Gastrocnemius medialis (tissue), 4 donors: ENCODE data around the gene PARD3. TPM values are rescaled to one million over a fixed set of nuclear protein-coding genes. Genes with fewer than 3 reads are reported as not detected.

Experiments used
- ATAC-seq, 2 donors: fragments of 150-250 bp; one replicate each; pipeline ENCODE4 v1.9.1; 2016
- DNase-seq, 2 donors: peaks; one replicate each; pipeline ENCODE4 v3.0.0-alpha.2; 2019
- H3K27ac ChIP-seq, 4 donors: fragments of 200-600 bp; sonication (generic); 1 replicate in 1 of 4; 2 replicates in 3 of 4; pipeline ENCODE4 v1.5.1; 2016 to 2018; ENCODE audit warnings: mild to moderate bottlenecking in 2 of 4, moderate library complexity in 1 of 4
- H3K27me3 ChIP-seq, 3 donors: fragments of 200-600 bp; sonication (generic) in 2 of 3; 1 replicate in 1 of 3; 2 replicates in 2 of 3; pipeline versions ENCODE4 v1.5.1 to v1.6.0; 2016 to 2019; ENCODE audit warnings: mild to moderate bottlenecking in 1 of 3, moderate library complexity in 1 of 3
- H3K36me3 ChIP-seq, 2 donors: fragments of 200-600 bp; sonication (generic) in 1 of 2; one replicate each; pipeline ENCODE4 v1.5.1; 2017 to 2018
- H3K4me1 ChIP-seq, 2 donors: fragments of 200-600 bp; sonication (generic) in 1 of 2; one replicate each; pipeline ENCODE4 v1.5.1; 2016 to 2017; ENCODE audit warnings: mild to moderate bottlenecking in 2 of 2
- H3K4me3 ChIP-seq, 4 donors: fragments of 200-600 bp; sonication (generic) in 3 of 4; 1 replicate in 1 of 4; 2 replicates in 3 of 4; pipeline ENCODE4 v1.5.1; 2016 to 2019; ENCODE audit warnings: mild to moderate bottlenecking in 2 of 4
- H3K9me3 ChIP-seq, 3 donors: fragments of 200-600 bp; sonication (generic) in 2 of 3; 1 replicate in 1 of 3; 2 replicates in 2 of 3; pipeline ENCODE4 v1.5.1; 2016 to 2019
- POLR2A ChIP-seq, 2 donors: fragments of 450-650 bp; IDR thresholded peaks; one replicate each; pipeline ENCODE4 v1.6.1; 2017; ENCODE audit warnings: antibody characterized with exemption in 2 of 2, mild to moderate bottlenecking in 2 of 2, moderate library complexity in 2 of 2
- in situ Hi-C, 4 donors: fragments of 200-750 bp; cut with MboI; loops; one replicate each; pipeline versions ENCODE4 v1.15.0 to v1.8.0; 2017; ENCODE audit warnings: low sequenced_read_pairs in 4 of 4
- intact Hi-C: fragments of 100-400 bp; cut with DNase I; formaldehyde crosslinking; loops from one replicate; pipeline ENCODE4 v1.15.1; 2023; ENCODE audit warnings: low total_unique reads
- total RNA-seq, 4 donors: library from RNA; depleted of rRNA; stranded (reverse); fragments of >200 nt; gene quantifications; one replicate each; pipeline versions ENCODE4 v1.1.0 to v1.2.3, GENCODE V29; 2016
- TF ChIP-seq, protein P1 (sequence below), 5 experiments: fragments of 450-650 bp in 3 of 5; fragments of 200-600 bp in 2 of 5; sonication (generic) in 2 of 5; IDR thresholded peaks in 4 of 5; conservative IDR thresholded peaks in 1 of 5; 1 replicate in 4 of 5; 2 replicates in 1 of 5; pipeline ENCODE4 v1.5.1; 2016 to 2019; ENCODE audit warnings: antibody characterized with exemption in 5 of 5, mild to moderate bottlenecking in 3 of 5, moderate library complexity in 3 of 5

Gene PARD3
- total RNA-seq, 4 donors from 2014 or later: 64.6 to 75.8 (median 68.3) TPM

DNA sequence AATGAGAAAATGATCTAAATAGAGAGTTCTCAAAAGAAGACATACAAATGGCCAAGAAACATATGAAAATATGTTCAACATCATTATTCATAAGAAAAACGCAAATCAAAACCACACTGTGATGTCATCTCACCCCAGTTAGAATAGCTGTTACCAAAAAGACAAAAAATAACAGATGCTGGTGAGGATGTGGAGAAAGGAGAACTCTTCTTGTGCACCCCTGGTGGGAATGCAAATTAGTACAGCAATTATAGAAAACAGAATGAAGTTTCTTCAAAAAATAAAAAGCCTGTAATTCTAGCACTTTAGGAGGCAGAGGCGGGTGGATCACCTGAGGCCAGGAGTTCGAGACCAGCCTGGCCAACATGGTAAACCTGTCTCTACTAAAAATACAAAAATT, 199.3 kb downstream of the PARD3 start:
- ATAC-seq: no peak
- no peaks in the 10 kb centered on the region for H3K27me3 ChIP-seq
- intact Hi-C loops (no loop called here), in situ Hi-C loops (no loop called here)
- peaks cover 2 to 19% of the 10 kb centered on the region in 2 donors for H3K4me1 ChIP-seq
- no peak overlapping the region for H3K4me3 ChIP-seq
- H3K36me3 ChIP-seq: no peaks in the 10 kb centered on the region
- DNase-seq: no peak
- TF ChIP-seq, protein P1, sequence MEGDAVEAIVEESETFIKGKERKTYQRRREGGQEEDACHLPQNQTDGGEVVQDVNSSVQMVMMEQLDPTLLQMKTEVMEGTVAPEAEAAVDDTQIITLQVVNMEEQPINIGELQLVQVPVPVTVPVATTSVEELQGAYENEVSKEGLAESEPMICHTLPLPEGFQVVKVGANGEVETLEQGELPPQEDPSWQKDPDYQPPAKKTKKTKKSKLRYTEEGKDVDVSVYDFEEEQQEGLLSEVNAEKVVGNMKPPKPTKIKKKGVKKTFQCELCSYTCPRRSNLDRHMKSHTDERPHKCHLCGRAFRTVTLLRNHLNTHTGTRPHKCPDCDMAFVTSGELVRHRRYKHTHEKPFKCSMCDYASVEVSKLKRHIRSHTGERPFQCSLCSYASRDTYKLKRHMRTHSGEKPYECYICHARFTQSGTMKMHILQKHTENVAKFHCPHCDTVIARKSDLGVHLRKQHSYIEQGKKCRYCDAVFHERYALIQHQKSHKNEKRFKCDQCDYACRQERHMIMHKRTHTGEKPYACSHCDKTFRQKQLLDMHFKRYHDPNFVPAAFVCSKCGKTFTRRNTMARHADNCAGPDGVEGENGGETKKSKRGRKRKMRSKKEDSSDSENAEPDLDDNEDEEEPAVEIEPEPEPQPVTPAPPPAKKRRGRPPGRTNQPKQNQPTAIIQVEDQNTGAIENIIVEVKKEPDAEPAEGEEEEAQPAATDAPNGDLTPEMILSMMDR (IDR thresholded peaks at IDR 0.05 in 4 of 5, conservative IDR thresholded peaks at IDR 0.05 in 1 of 5): no peak
- TF ChIP-seq POLR2A (IDR thresholded peaks at IDR 0.05): no peak
- no peaks in the 10 kb centered on the region for H3K9me3 ChIP-seq
- no peak overlapping the region for H3K27ac ChIP-seq

GRCh38 chr10:34613491-34613890, 201.6 kb downstream of the PARD3 start:
- DNase-seq: no peak
- intact Hi-C loops (no loop called here), in situ Hi-C loops (no loop called here)
- TF ChIP-seq, protein P1 (IDR thresholded peaks at IDR 0.05 in 4 of 5, conservative IDR thresholded peaks at IDR 0.05 in 1 of 5): no peak
- TF ChIP-seq POLR2A (IDR thresholded peaks at IDR 0.05): no peak
- Histone ChIP-seq H3K4me3 (no peak overlapping the region), H3K27ac (no peak overlapping the region), H3K27me3 (no peaks in the 10 kb centered on the region), H3K9me3 (no peaks in the 10 kb centered on the region), H3K4me1 (peaks cover 0 to 15% of the 10 kb centered on the region in 2 donors), H3K36me3 (no peaks in the 10 kb centered on the region)
- no peak for ATAC-seq

DNA sequence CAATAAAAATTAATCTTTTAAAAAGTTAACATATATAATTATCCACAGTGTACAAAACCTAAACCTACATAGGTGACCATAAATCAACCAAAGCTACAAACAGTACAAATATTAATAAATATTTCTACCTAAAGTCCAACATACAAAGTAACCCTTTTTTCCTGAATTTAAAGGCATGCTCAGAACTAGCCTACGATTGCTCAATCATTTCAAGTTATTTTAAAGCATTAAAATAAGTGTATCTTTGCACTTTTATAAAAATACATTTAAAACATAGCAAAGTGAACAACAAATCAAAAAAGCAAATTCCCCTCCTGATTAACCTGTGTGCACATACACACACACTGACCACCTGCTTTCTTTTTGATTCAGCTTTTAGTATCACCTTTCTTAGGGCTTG, 202.2 kb downstream of the PARD3 start:
- no peaks in the 10 kb centered on the region for H3K9me3 ChIP-seq
- ATAC-seq (no peak), DNase-seq (no peak)
- in situ Hi-C loops (no loop called here), intact Hi-C loops (no loop called here)
- no peak overlapping the region for H3K4me3 ChIP-seq
- no peaks in the 10 kb centered on the region for H3K36me3 ChIP-seq
- no peaks in the 10 kb centered on the region for H3K27me3 ChIP-seq
- H3K4me1 ChIP-seq: peaks cover 0 to 12% of the 10 kb centered on the region in 2 donors
- no peak for TF ChIP-seq POLR2A (IDR thresholded peaks at IDR 0.05)
- TF ChIP-seq, protein P1 (IDR thresholded peaks at IDR 0.05 in 4 of 5, conservative IDR thresholded peaks at IDR 0.05 in 1 of 5): no peak
- H3K27ac ChIP-seq: no peak overlapping the region

DNA sequence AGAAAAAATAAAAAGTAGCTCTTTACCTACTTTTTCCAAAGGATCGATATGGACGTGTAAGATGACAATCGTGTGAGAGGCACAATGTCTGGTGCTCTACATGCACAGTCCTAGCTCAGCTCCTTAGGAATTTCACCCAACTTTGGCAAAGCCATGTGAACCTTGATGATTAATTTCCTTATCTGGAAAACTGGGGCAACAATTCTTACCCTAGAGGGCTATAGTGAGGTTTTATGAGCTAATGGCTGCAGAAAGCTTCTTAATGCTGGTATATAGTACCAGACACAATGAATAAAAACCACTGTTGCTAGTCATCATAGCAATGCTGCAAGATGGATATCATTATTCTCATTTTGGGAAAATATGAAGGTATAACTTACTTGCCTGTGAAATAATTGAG, 202.7 kb downstream of the PARD3 start:
- Histone ChIP-seq H3K4me1 (peaks cover 0 to 12% of the 10 kb centered on the region in 2 donors), H3K4me3 (no peak overlapping the region), H3K36me3 (no peaks in the 10 kb centered on the region), H3K9me3 (no peaks in the 10 kb centered on the region), H3K27ac (no peak overlapping the region), H3K27me3 (no peaks in the 10 kb centered on the region)
- in situ Hi-C loops: no loop called here
- intact Hi-C loops: no loop called here
- no peak for DNase-seq
- TF ChIP-seq POLR2A (IDR thresholded peaks at IDR 0.05): no peak
- no peak for ATAC-seq

DNA sequence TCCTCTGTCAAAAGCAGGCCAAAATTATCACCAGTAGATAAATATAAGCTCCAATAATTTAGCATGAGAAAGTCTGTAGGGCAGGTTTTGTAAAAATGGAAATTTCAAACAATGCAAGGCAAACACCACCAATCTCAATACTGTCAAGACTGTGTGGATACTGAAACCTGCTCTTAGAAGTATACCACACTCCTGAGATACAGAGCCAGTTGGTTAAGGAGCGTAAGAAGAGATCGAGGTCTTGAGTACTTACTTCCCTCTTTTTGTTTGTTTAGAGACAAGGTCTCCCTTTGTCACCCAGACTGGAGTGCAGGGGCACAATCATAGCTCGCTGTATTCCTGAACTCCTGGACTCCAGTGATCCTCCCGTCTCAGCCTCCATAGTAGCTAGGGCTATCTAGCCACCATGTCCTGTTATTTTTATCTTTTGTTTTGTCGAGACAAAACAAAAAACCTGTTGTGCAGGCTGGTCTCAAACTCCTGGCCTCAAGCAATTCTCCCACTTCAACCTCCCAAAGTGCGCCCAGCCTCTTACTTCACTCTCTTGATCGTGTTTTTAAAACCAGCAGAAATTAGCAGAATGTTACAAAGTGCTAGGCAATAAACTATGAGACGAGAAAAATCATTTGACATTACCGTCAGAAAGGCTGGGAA, 205.7 kb downstream of the PARD3 start:
- peaks cover 0 to 12% of the 10 kb centered on the region in 2 donors for H3K4me1 ChIP-seq
- DNase-seq (no peak), ATAC-seq (no peak)
- no peaks in the 10 kb centered on the region for H3K36me3 ChIP-seq
- no peaks in the 10 kb centered on the region for H3K27me3 ChIP-seq
- intact Hi-C loops: no loop called here
- H3K9me3 ChIP-seq: no peaks in the 10 kb centered on the region
- no peak for TF ChIP-seq POLR2A (IDR thresholded peaks at IDR 0.05)
- TF ChIP-seq, protein P1 (IDR thresholded peaks at IDR 0.05 in 4 of 5, conservative IDR thresholded peaks at IDR 0.05 in 1 of 5): no peak
- H3K4me3 ChIP-seq: no peak overlapping the region
- in situ Hi-C loops: no loop called here
- no peak overlapping the region for H3K27ac ChIP-seq
